GM21367 (cell line): ENCODE data around the gene ENDOU.

Source experiments
- ATAC-seq: cut with Tn5 transposase; IDR thresholded peaks from one replicate; pipeline ENCODE4 v1.9.1; 2021; ENCODE audit not compliant: unreplicated experiment

The ENDOU gene

GRCh38 chr12:47757840-47758583, 32.7 kb upstream of the ENDOU start:
- no peak for ATAC-seq

DNA sequence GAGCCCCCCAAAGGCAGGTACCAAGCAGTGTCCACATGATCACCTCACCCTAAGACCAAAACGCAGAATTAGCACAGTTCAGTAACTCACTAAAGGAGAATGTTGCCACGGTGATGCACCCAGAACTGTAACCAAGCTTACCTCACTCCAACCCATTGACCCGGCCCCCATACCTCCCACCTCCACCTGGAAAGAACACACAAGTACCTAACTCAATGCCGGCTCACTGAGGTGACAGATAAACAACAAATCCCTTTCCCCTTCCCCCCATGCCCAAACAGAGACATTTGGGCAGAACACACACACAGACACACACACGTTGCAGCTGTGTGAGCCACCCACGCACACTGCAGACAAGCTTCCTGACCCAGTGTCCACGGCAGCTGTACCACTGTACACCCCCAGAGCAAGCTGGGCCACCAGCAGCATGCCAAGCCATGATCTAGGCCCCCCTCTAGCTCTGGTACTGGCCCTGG, 32.1 kb upstream of the ENDOU start:
- no peak for ATAC-seq

- ATAC-seq = peak; percentile 69
Measured at GRCh38 chr12:47755655-47756562, 30.6 kb upstream of the ENDOU start.

GRCh38 chr12:47754881-47755280, 29.6 kb upstream of the ENDOU start:
- no peak for ATAC-seq

DNA sequence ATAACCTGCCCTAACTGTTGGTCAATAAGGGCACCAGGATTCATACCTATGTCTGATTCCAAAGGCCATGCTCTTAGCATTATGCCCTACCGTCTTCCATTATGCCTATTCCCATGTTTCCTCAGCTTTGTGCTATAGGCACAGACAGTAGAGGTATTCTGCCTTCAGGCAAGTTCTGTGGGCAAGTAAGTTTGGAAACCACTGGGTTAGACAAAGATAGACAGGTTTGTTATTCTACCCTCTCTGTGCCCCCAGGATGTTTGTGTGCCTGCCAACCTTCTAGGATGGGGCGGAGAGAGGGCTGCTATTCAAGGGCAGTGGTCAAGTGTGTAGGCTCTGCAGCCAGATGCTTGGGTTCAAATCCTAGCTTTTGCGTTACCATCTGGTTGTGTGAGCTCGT, 28.8 kb upstream of the ENDOU start:
- no peak for ATAC-seq

GRCh38 chr12:47753021-47754001, 28.0 kb upstream of the ENDOU start:
- no peak for ATAC-seq

- no peak for ATAC-seq
Measured at GRCh38 chr12:47752552-47752951, 27.3 kb upstream of the ENDOU start.

- ATAC-seq = no peak
Measured at GRCh38 chr12:47752121-47752520, 26.8 kb upstream of the ENDOU start.

- no peak for ATAC-seq
Measured at GRCh38 chr12:47751561-47751960, 26.3 kb upstream of the ENDOU start.

- no peak for ATAC-seq
Measured at GRCh38 chr12:47750916-47751470, 25.7 kb upstream of the ENDOU start.

GRCh38 chr12:47750229-47750798, 25.0 kb upstream of the ENDOU start:
- ATAC-seq = no peak

- no peak for ATAC-seq
Measured at GRCh38 chr12:47748899-47749298, 23.6 kb upstream of the ENDOU start.

DNA sequence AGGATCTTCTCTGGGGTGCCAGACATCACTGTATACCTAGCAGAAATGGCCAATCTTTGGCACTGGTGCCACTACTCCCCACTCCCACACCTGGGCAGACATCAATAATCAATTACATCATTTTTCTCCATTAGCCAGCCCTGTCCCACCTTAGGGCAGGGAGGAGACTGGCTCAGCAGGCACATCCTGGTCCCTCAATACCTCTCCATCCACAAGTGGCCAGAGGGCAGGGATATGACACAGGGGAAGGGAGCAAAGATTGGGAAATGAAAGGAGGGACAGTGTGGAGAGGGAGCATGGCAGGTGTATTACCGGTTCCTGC, 23.2 kb upstream of the ENDOU start:
- ATAC-seq = no peak

GRCh38 chr12:47747596-47748506, 22.6 kb upstream of the ENDOU start:
- no peak for ATAC-seq

- ATAC-seq = no peak
Measured at GRCh38 chr12:47747126-47747525, 21.8 kb upstream of the ENDOU start.

GRCh38 chr12:47746523-47746922, 21.2 kb upstream of the ENDOU start:
- no peak for ATAC-seq

GRCh38 chr12:47746073-47746472, 20.8 kb upstream of the ENDOU start:
- no peak for ATAC-seq

DNA sequence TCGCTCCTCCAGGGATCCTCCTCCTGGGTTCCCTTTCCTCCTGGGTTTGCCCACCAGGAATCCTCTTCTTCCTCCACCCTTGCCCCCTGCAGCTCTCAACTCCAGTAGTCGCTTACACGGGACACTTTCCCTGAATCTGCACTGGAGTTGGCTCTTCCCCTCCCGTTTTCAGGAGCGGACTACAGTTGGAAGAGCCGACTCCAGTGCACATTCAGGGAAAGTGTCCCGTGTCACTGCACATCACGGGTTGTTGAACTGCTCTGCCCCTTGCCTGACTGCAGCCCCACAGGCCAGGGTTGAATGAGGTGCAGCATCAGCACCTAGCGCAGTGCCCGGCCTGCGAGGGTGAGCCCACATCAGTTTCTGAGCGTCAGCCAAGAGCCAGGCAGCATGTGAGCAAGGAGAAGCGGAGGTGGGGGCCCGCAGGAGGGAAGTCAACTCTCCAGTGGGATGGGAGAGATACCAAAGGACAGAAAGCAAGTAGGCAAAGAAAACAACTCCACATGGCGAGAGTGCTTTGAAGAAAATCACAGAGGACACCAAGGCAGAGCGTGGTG, 20.3 kb upstream of the ENDOU start:
- ATAC-seq = no peak
